Measurements from ENCODE around the gene HAUS3. TPM values are rescaled to one million over a fixed set of nuclear protein-coding genes. Genes with fewer than 3 reads are reported as not detected.

The HAUS3 gene
- total RNA-seq, 1 experiment from 2014 or later, result 9.5 TPM

- H3K27me3 ChIP-seq (ENCODE audit: low read length), result no peaks in the 10 kb centered on the region
- H3K9me2 ChIP-seq (replicated peaks; ENCODE audit: low read length), result no peaks in the 10 kb centered on the region
- H3K9ac ChIP-seq (ENCODE audit: low read length), result no peak overlapping the region
- DNase-seq (no peak), ATAC-seq (no peak)
- H3K79me2 ChIP-seq (ENCODE audit: low read length), result no peaks in the 10 kb centered on the region
- no peak overlapping the region for H3K4me3 ChIP-seq (ENCODE audit: low read length)
- H3K27ac ChIP-seq (ENCODE audit: low read length), result no peak overlapping the region
- H3F3A ChIP-seq (ENCODE audit: low read length, unreplicated experiment), result no peaks in the 10 kb centered on the region
- BruUV-seq (replicated peaks), result no TSS peak
- H3K9me3 ChIP-seq (ENCODE audit: low read length), result no peaks in the 10 kb centered on the region
- H4K20me1 ChIP-seq (ENCODE audit: low read length), result no peaks in the 10 kb centered on the region
- intact Hi-C loops (cut with micrococcal nuclease), result loop anchor here (10.0 kb wide), 1 partner anchor 159 kb away; no protein-coding TSS in a partner anchor
- TF ChIP-seq, protein P1, sequence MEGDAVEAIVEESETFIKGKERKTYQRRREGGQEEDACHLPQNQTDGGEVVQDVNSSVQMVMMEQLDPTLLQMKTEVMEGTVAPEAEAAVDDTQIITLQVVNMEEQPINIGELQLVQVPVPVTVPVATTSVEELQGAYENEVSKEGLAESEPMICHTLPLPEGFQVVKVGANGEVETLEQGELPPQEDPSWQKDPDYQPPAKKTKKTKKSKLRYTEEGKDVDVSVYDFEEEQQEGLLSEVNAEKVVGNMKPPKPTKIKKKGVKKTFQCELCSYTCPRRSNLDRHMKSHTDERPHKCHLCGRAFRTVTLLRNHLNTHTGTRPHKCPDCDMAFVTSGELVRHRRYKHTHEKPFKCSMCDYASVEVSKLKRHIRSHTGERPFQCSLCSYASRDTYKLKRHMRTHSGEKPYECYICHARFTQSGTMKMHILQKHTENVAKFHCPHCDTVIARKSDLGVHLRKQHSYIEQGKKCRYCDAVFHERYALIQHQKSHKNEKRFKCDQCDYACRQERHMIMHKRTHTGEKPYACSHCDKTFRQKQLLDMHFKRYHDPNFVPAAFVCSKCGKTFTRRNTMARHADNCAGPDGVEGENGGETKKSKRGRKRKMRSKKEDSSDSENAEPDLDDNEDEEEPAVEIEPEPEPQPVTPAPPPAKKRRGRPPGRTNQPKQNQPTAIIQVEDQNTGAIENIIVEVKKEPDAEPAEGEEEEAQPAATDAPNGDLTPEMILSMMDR (conservative IDR thresholded peaks at IDR 0.05; ENCODE audit: low read depth, low read length), result no peak
- TF ChIP-seq EZH2phosphoT487 (IDR thresholded peaks at IDR 0.05; ENCODE audit: borderline replicate concordance, low read length), result no peak
- no peak for TF ChIP-seq EZH2 (IDR thresholded peaks at IDR 0.05; ENCODE audit: low read length, unreplicated experiment)
- H3K4me1 ChIP-seq (ENCODE audit: insufficient read depth, low read length), result no peaks in the 10 kb centered on the region
- no peak overlapping the region for H3K4me2 ChIP-seq (ENCODE audit: low read length)
- H2AFZ ChIP-seq (ENCODE audit: low read length), result no peak overlapping the region
- ChIA-PET CTCF (no interaction called here), POLR2A (ENCODE audit: unreplicated experiment) (no interaction called here)
- H3K36me3 ChIP-seq (ENCODE audit: low read depth, low read length), result no peaks in the 10 kb centered on the region
Observed at GRCh38 chr4:2183394-2183793, 58.5 kb downstream of the HAUS3 start.

DNA sequence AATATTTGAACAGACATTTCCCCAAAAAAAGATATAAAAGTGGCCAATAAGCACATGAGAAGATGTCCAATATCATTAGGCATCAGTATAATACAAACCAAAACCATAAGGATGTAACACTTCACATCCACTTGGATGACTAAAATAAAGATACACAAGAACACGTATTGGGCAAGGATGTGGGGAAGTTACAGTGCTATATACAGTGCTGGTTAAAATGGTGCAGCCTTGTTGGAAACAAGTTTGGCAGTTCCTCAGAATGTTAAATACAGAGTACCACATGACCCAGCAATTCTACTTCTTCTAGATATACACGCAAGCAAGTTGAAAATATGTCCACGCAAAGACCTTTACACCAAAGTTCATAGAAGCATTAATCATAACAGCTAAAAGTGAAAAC lies 58.9 kb downstream of the HAUS3 start:
- Histone ChIP-seq H3K4me3 (ENCODE audit: low read length) (no peak overlapping the region), H3K27ac (ENCODE audit: low read length) (no peak overlapping the region), H2AFZ (ENCODE audit: low read length) (no peak overlapping the region), H3K79me2 (ENCODE audit: low read length) (no peaks in the 10 kb centered on the region), H3K27me3 (ENCODE audit: low read length) (no peaks in the 10 kb centered on the region), H3K9me3 (ENCODE audit: low read length) (no peaks in the 10 kb centered on the region), H3K4me2 (ENCODE audit: low read length) (no peak overlapping the region), H3K9ac (ENCODE audit: low read length) (no peak overlapping the region), H3F3A (ENCODE audit: low read length, unreplicated experiment) (no peaks in the 10 kb centered on the region), H4K20me1 (ENCODE audit: low read length) (no peaks in the 10 kb centered on the region), H3K9me2 (replicated peaks; ENCODE audit: low read length) (no peaks in the 10 kb centered on the region), H3K4me1 (ENCODE audit: insufficient read depth, low read length) (no peaks in the 10 kb centered on the region), H3K36me3 (ENCODE audit: low read depth, low read length) (no peaks in the 10 kb centered on the region)
- TF ChIP-seq EZH2 (IDR thresholded peaks at IDR 0.05; ENCODE audit: low read length, unreplicated experiment) (no peak), EZH2phosphoT487 (IDR thresholded peaks at IDR 0.05; ENCODE audit: borderline replicate concordance, low read length) (no peak)
- TF ChIP-seq, protein P1 (conservative IDR thresholded peaks at IDR 0.05; ENCODE audit: low read depth, low read length), result no peak
- no TSS peak for BruUV-seq (replicated peaks)
- POLR2A ChIA-PET (ENCODE audit: unreplicated experiment), result no interaction called here
- no peak for ATAC-seq
- intact Hi-C loops (cut with micrococcal nuclease), result loop anchor here (10.0 kb wide), 1 partner anchor 158 kb away; no protein-coding TSS in a partner anchor
- CTCF ChIA-PET, result no interaction called here
- no peak for DNase-seq

DNA sequence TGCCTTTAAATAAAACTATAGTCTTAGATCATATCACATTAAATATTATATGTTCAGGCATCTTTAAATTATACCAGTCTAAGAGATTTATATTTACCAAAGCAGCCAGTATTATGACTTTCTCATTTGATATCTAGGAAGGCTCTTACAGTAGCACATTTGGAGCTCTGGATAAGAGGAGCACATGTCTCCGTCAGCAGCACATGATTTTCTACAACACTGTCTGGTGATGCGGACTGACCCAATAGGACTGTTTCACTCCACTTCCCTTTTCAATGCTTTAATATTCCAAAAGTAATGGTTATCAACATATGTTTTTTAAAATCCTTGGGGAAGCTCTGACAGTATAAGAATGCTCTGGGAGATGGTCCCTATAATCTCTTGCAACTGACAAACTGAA lies 61.5 kb downstream of the HAUS3 start:
- Histone ChIP-seq H3K79me2 (ENCODE audit: low read length) (no peaks in the 10 kb centered on the region), H2AFZ (ENCODE audit: low read length) (no peak overlapping the region), H4K20me1 (ENCODE audit: low read length) (no peaks in the 10 kb centered on the region), H3F3A (ENCODE audit: low read length, unreplicated experiment) (no peaks in the 10 kb centered on the region), H3K9ac (ENCODE audit: low read length) (no peak overlapping the region), H3K4me1 (ENCODE audit: insufficient read depth, low read length) (no peaks in the 10 kb centered on the region), H3K9me3 (ENCODE audit: low read length) (no peaks in the 10 kb centered on the region), H3K27ac (ENCODE audit: low read length) (no peak overlapping the region), H3K4me3 (ENCODE audit: low read length) (no peak overlapping the region), H3K27me3 (ENCODE audit: low read length) (no peaks in the 10 kb centered on the region), H3K4me2 (ENCODE audit: low read length) (no peak overlapping the region), H3K36me3 (ENCODE audit: low read depth, low read length) (no peaks in the 10 kb centered on the region), H3K9me2 (replicated peaks; ENCODE audit: low read length) (no peaks in the 10 kb centered on the region)
- TF ChIP-seq EZH2phosphoT487 (IDR thresholded peaks at IDR 0.05; ENCODE audit: borderline replicate concordance, low read length) (no peak), EZH2 (IDR thresholded peaks at IDR 0.05; ENCODE audit: low read length, unreplicated experiment) (no peak)
- TF ChIP-seq, protein P1 (conservative IDR thresholded peaks at IDR 0.05; ENCODE audit: low read depth, low read length), result no peak
- ATAC-seq (no peak), DNase-seq (no peak)
- no TSS peak for BruUV-seq (replicated peaks)
- intact Hi-C loops (cut with micrococcal nuclease), result loop anchor here (10.0 kb wide), 1 partner anchor 156 kb away; no protein-coding TSS in a partner anchor
- ChIA-PET POLR2A (ENCODE audit: unreplicated experiment) (interaction anchor here (0.7 kb wide), 1 partner anchor 84 kb away, joined by 6 read pairs; no protein-coding TSS in a partner anchor), CTCF (no interaction called here)
